HL-60/S4 (cell line): ENCODE measurements around the gene ELMOD1.

Experiments
- in situ Hi-C: fragments of 300-500 bp; cut with MboI; formaldehyde crosslinking; loops from 2 replicates; pipeline ENCODE4 v1.14.3; 2022; ENCODE audit warnings: low sequenced_read_pairs

The ELMOD1 gene

DNA sequence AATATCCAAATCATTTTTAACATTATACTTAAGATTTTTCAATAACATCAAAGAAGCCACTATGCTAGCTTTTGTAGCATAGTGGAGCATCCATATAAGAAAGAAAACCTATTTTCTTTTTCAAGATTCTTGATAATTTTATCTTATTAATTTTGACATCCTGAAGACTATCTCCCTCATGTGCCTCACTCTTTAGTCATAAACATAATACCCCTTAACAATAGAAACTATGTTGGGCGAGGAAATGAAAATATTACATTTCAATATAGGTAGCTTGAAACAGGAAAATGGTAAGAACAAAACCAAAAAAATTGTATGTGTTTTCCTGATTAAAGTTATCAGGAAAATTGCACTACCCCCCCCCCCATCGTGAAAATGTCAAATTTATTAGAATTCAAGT, 40.1 kb downstream of the ELMOD1 start:
- in situ Hi-C loops, result no loop called here

DNA sequence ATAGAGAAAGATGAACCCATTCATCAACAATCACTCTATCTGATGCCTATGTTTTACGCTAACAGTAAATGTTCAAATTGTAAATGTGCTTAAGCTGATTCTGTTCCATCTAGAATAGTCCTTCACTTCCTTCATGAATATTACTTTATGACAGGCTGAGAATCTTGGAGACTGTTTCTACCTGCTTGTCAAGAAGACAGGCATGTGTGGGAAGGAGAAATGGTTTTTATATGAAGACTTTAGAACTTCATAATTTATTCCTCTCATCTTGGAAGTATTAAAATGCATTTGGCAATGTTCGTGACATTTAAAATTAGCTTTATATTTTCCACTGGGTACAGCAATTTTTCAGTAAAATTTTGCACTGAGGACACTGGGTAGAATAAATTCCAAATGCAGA, 41.0 kb downstream of the ELMOD1 start:
- in situ Hi-C loops, result no loop called here

DNA sequence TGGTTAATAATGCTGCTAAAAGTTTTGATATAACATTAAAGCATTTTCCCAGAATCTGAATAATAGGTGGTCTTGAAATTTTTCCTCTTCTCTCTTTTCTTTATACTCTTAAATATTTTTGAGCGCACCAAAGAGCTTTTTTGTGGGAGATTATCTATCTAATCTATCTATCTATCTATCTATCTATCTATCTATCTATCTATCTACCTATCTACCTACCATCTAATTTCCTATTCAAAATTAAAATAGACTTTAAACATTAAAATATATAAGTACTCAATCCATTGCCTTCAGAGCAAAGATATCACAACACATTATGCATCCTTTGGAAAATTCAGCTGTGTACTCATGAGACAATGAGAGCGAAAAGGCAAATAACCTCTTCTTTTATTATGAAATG, 55.8 kb downstream of the ELMOD1 start:
- in situ Hi-C loops, result no loop called here

DNA sequence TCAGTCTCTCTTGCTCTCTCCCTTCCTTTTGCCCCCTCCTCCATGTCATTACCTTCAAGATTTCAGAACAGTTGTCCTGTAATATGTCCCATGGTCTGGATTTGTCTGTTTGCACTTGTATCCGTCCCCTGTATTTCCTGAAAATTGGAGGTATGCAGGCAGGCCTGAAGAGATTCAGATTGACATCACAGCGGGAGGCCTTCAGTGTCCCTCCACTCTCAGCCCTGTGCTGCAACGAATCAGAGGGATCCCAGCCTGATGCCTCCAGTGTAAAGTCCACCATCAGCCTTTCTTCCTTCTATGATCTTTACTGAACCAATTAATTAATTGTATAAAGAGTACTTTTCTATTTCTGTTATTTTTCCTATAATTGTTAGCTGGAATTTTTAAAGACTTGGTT, 57.3 kb downstream of the ELMOD1 start:
- in situ Hi-C loops, result no loop called here

DNA sequence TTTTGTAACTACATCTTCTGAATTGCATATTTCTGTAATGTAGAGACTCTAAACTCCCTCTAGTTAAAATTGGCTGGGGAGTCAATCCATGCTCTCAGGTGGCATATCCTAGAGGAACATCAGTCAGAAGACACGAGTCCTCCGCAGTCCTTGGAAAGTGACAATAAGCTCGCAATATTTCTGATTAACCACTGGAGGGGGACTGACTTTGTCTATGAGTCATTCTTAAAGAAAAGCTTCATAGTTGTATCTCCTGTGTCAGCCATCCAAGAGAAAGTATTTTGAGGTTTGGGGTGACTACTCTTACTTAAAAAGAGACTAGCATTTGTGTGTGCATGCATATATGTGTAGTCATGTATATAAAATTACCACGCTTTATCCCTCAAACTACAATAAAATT, 60.7 kb downstream of the ELMOD1 start:
- in situ Hi-C loops, result no loop called here

DNA sequence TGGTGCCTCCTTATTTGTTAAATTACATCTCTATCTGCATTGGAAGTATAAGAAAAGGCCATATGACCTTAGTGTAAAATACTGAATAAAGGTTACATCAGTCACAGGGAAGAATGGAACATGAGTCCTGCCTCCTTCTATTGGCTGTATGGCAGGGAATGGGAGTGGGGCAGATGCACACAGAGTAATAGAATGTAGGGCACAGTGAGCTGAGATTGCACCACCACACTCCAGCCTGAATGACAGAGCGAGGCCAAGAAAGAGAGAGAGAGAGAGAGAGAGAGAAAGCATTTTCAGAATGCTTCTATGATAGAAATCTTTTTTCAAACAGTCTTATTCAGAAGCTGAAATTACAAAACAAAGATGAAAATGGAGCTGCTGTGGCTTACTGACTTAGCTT, 62.1 kb downstream of the ELMOD1 start:
- in situ Hi-C loops, result no loop called here

DNA sequence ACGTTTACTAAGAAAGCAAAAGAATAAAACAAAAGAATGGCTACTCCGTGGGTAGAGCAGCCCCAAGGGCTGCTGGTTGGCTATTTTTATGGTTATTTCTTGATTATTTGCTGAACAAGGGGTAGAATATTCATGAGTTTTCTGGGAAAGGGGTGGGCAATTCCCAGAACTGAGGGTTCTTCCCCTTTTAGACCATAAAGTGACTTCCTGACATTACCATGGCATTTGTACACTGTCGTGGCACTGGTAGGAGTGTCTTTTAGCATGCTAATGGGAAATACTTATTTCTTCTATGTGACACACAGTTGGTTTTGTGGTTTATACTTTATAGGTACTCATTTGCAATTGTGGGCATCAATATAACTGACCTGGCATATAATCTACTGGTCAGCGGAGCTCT, 64.7 kb downstream of the ELMOD1 start:
- in situ Hi-C loops, result no loop called here

DNA sequence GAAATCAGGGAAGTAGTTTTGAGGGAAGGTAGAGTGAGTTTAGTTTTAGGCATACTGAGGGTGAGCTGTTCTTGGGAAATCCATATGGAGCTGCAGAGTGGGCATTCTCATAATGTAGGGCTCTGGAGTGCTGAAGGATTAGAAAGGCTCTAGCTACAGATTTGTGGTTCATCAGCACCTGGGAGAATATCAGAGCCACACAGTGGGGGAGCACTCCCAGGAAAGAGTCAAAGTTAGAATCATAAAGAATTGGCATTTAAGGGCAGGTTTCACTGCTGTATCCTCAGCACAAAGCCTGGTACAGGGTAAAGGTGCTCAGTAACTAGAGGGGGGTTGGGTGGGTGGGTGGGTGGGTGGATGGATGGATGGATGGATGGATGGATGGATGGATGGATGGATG, 68.4 kb downstream of the ELMOD1 start:
- in situ Hi-C loops, result no loop called here

DNA sequence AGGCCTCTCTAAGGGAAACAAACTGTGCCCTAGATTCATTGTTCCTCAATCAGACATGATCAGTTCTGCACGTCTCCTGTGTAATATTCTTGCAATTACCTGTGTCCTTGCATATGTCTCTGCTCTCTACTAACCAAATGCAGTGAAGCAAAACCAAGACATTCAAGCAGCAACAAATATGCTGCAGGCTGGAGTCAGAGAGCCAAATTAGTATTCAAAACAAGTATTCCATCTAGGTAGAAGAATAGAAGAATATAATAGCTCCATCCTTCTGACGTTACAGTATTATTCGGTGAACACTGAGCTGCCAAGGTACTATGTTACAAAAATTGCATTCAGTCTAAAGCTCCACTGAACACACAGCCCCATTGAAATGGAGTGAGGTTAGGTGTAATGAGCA, 69.1 kb downstream of the ELMOD1 start:
- in situ Hi-C loops, result no loop called here

DNA sequence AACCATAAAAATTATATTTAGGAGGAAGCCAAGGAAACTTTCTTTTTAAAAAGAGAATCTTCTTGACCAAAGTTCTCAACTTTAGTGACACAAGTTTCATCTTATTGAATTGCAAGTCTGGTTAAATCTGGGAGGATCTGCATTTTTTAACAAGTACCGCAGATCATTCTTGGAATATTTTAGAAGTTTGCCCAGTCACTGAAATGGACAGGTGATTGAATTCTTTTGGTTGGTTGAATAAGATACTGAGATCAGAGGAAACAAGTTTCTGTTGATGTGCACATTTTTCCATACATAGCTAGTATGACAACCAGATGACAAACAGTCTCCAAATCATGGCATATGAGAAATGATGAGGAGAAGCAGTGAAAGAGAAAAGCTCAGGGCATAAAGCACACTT, 70.7 kb downstream of the ELMOD1 start:
- in situ Hi-C loops, result no loop called here

DNA sequence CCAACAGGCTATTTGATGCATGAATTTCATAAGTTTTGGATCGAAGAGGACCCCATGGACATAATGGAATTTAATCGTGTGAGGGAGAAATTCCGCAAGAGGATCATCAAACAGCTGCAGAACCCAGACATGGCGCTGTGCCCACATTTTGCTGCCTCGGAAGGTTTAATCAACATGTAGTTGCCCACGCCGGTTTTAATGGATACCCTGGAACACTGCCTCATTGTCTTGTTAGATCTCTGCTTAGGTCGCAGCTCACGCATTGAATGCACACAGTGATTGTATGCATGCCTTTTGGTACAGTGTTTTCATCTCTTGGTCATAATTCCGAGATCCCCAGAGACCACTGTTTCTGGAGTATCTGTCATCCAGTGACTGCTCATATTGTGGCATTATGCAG, 74.1 kb downstream of the ELMOD1 start:
- in situ Hi-C loops, result no loop called here

DNA sequence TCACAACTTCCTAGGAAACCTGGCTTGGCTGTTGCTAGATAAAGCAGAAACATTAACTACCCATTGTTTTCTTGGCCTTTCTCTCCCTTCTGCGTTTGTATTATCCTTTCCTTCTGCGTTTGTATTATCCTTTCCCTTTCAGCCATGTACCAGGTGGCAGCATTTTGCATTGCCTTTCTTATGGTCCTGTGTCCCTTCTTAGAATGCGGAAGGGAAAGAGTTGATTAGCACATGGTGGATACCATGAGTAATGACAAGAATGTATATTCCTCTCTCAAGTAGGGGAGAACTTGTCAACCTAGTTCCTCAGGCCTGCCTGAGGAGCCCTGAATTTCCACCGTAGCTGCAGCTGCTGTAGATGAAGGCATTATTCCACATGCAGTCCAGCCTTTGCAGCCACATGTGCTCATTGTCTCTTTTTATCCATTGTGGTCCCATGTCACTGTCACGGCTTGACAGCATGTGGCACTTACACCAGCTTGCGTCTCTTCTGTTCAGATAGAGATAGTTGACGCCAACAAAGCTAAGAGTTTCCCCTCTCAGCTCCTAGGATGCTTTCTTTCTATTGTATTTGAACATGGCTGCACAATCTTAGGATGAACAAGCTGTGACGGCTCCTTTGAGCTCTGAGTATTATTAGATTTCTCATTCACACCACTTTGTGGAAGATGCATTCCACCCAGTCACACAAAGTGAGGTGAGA, 76.1 kb downstream of the ELMOD1 start:
- in situ Hi-C loops, result no loop called here

DNA sequence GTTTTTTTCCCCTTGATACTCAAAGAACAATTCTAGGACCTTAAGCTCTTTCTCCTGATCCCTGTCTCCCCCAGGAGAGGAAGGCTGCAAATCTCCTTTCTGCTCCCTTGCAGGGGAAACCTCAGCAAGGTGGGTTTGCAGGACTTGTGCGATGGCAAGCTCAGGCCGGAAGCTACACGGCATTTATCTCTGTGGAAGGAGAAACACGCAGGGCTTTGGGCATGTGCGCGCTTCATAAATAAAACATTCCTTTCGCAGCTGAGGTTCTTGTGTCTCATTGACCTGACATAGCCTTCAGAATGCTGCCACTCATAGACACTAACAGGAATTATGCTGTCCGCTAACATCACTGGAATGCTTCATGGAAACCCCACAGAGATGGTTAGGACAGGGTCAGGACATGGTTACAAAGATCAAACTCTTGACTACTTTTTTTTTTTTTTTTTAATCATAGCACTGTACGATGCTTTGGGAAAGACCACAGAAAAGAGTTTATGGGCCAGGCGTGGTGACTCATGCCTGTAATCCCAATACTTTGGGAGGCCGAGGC, 78.3 kb downstream of the ELMOD1 start:
- in situ Hi-C loops, result no loop called here

DNA sequence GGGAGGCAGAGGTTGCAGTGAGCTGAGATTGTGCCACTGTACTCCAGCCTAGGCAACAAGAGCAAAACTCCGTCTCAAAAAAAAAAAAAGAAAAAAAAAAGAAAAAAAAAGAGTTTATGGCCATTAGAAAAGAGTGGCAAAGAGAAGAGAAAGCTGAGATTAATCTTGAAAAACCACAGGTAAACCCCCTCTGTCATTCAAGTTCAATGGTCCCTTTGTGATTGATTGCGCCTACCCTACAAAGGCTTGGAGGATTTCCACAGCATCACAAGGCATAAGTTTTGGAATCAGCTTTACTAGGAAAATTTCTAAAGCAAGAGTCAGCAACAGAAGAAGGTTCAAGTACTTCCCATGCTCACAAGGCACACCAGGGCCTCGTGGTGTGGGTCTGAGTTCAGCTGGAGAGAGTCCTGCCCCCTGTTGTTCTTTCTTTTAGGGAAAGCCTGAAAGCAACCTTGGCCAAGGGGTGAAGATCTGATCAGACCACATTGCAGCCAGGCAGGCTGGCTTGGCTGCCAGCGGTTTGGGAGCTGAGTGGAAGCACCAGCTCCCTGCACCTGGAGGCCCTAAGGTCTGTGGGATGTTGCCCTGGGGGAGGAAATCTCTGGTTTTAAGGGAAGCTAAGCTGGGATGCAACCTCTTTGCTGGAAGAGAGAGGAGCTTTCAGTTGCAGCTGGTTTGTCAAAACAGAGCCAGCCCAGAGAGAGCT, 79.1 kb downstream of the ELMOD1 start:
- in situ Hi-C loops, result no loop called here

DNA sequence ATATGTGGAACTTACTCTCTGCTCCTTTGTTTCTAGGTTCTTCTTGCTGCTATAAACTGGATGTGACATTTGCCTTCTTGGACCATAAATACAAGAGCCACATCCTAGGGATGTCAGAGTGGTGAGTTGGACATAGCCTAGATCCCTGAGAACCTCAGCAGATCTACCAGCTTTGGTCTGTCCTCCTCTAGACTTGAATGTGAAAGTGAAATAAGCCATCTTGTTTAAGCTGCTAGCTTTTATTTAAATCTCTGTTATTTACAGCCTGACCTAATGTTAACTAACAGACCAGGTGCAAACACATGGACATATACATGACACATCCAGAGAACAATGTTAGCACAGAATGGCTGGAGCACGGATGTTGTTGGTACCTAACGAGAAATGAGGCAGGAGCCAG, 85.0 kb downstream of the ELMOD1 start:
- in situ Hi-C loops, result no loop called here

DNA sequence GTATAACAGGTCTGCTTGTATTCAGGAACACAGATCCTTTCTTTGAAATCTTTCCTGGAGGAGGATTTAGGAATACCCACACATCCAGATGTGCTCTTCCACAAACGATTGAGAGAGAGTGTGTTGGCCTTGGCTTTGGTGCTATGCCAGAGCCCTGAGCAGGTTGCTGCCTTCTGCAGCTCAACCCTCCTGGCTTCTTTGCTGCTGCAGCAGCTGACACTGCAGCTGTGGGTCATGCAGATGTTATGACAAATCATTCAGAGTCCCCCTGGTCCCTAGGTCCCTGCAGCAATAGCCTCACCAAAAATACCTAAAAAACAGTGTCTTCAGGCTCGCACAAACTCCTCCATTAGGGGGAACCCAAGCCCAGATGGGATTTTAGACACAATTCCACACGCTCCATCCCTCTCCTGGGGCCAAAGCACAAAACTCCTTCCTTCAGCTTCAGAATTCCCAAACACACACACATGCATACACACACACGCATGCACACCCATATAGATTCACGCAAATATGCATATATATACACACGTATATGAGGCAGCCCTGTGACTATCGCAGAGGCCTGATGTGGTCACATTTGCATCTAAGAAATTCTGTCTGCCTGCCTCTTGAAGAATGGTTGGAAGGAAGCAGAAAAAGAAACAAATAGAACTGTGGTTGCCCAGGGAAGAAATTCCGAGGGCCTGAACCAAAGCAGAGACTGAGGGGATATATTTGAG, 85.5 kb downstream of the ELMOD1 start:
- in situ Hi-C loops, result no loop called here

DNA sequence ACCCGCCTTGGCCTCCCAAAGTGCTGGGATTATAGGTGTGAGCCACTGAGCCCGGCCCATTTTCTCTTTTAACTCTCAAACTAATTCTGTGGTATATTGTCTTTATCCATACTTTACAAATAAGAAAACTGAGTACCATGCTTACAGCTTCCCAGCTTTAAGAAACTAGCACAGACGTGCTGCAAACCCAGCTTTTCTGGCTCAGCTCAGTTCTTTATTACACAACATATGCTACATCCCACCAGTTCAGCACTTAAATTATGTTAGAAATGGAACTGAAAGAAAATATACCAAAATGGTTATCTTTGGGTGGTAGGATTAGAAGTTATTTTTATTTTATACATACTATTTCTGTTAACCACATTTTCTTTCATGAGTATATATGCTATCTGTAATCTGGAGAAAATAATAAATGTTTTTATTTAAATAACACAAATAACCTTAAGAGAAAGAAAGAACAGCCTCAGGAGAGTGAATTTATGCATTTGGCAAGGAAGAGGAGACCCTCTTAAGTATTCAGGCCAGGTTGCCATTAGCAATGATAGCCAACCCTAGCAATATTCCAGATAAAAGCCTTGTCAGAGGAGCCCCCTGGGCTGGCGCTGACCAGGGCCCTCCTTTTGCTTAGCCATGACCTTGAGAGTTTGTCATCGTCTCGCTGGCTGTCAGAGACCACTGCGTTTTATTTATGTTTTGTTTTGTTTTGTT, 87.1 kb downstream of the ELMOD1 start:
- in situ Hi-C loops, result no loop called here

DNA sequence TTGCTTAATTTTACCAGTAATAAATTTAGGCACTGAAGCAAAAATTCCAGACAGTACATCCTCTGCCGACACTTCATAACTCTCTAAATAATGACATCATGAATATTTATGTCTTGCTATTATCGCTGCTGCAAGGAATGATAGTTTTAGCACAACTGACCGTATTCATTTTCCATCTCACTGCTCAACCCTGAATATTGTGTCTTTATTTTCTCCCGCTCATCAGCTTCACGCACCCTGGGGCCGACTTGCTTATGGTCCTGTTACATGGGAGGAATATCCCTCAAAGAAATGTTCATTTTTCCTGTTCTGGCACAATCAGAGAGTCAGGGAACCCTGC, 87.7 kb downstream of the ELMOD1 start:
- in situ Hi-C loops, result no loop called here

DNA sequence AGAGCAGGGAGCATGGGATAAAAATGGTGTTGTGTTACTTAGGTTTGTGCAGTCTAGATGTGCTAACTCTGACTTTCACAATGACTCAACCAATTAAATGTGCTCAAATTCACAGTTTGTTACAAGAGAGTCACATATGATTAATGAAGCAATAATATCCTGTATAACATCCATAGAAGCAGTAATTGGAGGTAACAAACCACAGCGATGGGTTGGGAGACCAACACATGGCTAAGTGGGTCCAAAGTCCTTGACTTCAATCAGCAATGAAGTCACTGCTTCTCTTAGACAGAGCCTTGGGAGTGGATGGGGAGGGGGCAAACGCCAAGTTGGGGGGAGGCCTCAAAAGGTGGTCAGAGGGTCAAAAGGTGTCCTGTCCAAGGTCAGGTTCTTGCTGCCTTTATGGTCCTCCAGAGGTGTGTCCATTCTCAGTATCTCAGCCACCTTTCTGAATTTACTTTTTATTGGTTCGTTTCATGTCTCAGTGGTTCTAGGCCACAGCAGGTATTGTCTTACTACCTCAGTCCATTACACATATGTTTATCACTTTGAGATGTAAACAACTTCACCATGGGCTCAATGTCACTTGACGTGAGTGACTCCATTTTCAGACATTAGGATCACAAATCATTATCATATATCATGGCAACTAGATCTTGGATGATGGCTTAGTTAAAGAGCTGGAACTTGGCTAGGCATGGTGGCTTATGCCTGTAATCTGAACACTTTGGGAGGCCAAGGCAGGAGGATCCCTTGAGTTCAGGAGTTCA, 88.5 kb downstream of the ELMOD1 start:
- in situ Hi-C loops, result loop anchor here (5.0 kb wide), 1 partner anchor 112 kb away; the partner anchor contains the start of gene ALKBH8

DNA sequence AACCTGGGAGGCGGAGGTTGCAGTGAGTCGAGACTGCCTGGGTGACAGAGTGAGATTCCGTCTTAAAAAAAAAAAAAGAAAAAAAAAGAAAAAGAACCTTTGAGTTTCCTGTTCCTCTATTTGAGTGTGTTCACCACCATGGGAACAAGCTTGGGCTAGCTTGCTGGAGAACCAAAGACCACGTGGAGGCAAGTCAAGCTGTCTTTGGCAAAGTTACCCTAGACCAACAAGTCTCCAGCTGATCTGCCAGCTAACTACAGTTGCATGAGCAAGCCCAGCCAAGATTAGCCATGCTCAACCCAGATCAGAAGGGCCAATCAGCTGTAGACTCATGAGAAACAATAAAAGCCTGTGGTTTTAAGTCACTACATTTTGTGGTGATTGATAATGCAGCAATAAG, 91.2 kb downstream of the ELMOD1 start:
- in situ Hi-C loops, result loop anchor here (5.0 kb wide), 1 partner anchor 115 kb away; the partner anchor contains the start of gene ALKBH8
